ENCODE results near the gene POLR3A.

Gene POLR3A

DNA sequence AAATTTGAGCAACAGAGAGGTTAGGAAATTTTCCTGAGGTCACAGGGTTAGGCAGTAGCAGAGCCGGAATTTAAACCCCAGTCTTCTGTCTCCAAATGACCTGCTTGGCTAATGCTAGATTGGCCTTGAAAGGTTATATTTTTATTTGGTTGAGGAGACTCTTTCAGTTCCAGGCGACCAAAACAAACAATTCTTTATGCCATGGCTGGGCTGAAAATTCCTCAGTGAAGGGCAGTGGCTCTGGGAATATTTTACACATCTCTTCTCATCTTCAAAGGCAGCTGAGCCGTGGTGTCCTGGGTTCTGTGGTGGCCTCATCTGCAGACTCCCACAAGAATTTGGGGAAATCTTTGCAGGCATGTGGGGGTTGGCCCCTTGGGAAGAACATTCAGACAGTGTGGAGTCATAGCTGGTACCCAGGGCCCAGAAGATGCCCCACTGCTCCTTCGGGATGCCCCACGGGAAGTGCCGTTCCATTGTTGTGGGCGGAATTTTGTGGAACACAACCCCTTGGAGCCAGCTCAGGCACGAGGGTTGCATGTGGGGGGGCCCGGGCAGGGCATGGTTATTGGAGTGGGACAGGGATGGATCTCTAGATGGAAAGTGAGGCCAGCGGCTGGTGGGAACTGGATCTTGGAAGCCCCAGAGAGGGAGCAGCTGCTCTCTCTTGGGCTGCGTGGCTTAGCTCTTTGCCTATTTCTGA is 37.6 kb upstream of the POLR3A start:
- TF ChIP-seq, protein P1, sequence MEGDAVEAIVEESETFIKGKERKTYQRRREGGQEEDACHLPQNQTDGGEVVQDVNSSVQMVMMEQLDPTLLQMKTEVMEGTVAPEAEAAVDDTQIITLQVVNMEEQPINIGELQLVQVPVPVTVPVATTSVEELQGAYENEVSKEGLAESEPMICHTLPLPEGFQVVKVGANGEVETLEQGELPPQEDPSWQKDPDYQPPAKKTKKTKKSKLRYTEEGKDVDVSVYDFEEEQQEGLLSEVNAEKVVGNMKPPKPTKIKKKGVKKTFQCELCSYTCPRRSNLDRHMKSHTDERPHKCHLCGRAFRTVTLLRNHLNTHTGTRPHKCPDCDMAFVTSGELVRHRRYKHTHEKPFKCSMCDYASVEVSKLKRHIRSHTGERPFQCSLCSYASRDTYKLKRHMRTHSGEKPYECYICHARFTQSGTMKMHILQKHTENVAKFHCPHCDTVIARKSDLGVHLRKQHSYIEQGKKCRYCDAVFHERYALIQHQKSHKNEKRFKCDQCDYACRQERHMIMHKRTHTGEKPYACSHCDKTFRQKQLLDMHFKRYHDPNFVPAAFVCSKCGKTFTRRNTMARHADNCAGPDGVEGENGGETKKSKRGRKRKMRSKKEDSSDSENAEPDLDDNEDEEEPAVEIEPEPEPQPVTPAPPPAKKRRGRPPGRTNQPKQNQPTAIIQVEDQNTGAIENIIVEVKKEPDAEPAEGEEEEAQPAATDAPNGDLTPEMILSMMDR (IDR thresholded peaks at IDR 0.05) = no peak

DNA sequence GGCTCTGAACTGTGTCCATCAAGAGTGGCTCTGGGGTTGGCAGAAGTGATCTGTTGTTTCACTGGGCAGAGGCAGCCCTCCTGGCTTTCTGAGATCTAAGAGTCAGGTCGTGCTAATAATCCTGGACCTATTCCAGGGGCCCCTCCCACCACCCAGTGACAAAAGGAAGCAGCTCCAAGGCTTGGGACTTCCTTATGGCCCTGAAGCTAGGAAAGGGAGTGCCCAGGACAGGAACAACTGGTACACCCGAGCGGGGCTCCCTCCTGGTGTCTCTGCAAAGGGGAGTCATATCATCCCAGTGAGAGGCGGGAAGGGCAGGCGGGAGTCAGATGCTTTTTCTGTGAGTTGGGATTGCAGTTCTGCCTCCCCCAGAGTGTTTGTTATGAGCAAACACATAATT is 36.7 kb upstream of the POLR3A start:
- TF ChIP-seq, protein P1 (IDR thresholded peaks at IDR 0.05) = no peak

DNA sequence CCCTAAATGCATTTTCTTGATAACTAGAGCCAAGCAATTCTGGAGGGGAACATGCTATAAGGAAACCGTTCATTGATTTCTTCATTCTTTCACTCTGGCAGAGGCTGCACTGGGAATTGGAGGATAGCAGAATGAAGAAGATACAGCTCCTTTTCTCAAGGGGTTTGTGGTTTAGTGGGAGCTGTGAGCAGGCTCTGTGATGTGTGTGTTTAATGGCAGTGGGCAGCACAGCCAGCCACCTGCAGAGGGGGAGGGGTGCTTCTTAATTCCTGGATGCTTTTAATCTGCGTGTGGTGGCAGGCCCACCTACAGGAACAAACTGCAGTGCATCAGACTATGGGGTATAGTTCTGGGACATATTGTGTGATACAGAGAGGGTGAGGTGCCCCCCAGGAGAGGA is 36.3 kb upstream of the POLR3A start:
- TF ChIP-seq, protein P1 (IDR thresholded peaks at IDR 0.05) = no peak

DNA sequence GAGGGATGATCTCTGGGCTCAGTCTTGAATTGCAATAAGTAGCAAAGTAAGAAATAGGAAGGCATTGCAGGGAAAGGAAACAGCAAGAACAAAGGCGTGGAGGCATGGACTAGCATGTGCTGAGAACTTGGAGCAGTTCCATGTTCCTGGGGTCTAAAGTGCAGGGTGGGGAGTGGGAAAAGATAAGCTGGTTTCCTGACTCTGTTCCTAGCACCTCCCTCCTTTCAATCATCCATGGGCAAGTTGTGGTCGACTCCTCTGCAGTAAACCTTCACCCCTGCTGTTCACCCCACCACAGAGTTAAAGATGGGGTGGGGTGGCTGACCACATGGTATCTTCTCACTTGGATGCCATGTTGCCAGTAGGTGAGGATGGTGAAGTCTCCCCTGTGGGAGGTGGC is 33.9 kb upstream of the POLR3A start:
- TF ChIP-seq, protein P1 (IDR thresholded peaks at IDR 0.05) = no peak

DNA sequence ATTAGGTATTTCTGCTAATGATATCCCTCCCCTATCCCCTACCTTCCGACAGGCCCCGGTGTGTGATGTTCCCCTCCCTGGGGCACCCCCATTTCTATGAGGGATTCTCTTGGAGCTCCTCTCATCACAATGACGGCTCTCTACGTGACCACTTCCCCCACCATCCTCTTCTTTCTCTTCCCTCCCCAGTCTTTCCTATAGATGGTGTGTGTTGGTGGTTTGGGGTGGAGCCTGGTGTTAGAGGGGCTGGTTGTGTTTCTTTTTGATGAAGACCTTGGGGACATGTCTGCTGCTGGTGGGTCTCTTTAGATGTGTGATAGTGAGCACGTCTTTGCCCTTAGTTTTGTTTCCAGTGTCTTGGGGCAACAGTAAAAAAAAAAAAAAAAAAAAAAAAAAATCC is 33.0 kb upstream of the POLR3A start:
- TF ChIP-seq, protein P1 (IDR thresholded peaks at IDR 0.05) = no peak

DNA sequence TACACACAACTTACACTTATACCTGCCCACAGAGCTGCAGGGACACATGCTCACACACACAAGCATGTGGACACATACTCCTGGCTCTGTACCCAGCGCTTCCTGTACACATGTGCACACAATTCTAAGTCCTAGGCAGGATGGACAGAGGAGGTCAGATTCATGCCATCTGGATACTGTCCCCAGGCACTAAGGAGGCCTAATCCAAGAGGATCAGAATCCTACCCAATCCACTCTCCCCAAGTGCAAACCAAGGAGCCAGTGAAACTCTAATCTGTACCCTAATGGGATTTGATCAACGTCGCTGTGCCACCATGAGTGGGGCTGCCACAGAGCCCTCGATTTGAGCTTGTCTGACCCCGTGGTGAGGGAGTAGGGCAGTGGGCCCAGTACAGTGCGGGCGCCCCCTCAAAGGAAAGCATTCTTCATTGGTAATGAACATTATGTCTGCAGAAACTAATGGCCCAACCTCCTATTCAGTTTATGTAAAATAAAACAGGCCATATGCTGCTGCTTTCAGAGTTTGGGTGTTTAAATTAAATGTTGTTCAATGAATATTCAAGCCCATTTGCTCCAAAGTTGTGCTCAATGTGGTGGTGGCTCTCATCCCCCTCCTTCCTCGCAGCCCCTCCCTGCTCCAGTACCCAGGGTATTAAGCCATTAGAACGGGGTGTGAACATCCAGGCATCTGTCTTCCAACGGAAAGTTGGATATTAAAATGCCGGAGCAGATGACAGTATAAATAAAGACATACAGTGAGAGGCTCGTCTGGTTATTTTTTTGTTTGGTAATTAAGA is 30.8 kb upstream of the POLR3A start:
- TF ChIP-seq, protein P1 (IDR thresholded peaks at IDR 0.05) = no peak

DNA sequence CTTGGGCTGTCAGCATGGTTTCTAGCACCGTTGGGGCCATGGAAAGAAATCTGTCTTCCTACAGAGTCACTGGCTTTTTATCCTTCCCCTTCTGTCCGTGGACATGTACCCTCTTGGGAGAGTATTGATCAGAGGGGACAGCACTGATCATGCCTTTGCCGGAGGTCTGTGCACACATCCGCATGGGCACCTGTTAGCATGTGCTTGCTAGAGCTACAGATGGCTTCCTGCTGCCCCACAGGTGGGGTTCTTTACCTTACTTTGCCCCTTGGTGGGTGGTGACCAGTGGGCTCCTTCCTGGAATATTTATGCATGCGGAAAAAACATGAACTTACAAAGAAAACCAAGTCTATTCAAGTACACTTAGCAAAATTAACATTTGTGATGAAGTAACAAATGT is 29.2 kb upstream of the POLR3A start:
- TF ChIP-seq, protein P1 (IDR thresholded peaks at IDR 0.05) = no peak
